OCI-LY3 (cell line): Measurements from ENCODE around the gene HSF4.

Experiments used
- H2AFZ ChIP-seq: fragments of 200-600, 300-600 bp; shearing (Covaris generic); 2 replicates; pipeline ENCODE4 v1.6.0; 2014; ENCODE audit warnings: antibody characterized with exemption, low read depth, low read length
- H3K27ac ChIP-seq: fragments of 200-600, 300-600 bp; sonication (generic); 2 replicates; pipeline ENCODE4 v1.5.1; 2014; ENCODE audit warnings: mild to moderate bottlenecking, low read length, moderate library complexity, mixed read lengths
- H3K27me3 ChIP-seq: fragments of 200-600, 300-600 bp; sonication (generic); 2 replicates; pipeline ENCODE4 v1.6.1; 2014; ENCODE audit warnings: low read depth, low read length, mixed read lengths
- H3K36me3 ChIP-seq: fragments of 200-600, 300-600 bp; sonication (generic); replicated peaks from 2 replicates; pipeline ENCODE3; 2014; ENCODE audit warnings: low read depth, low read length, mixed read lengths
- H3K4me1 ChIP-seq: fragments of 300-600, 200-600 bp; sonication (generic); 2 replicates; pipeline ENCODE4 v1.6.1; 2014; ENCODE audit warnings: low read length, mixed read lengths
- H3K4me2 ChIP-seq: fragments of 200-600, 300-600 bp; sonication (generic); 2 replicates; pipeline ENCODE4 v1.6.1; 2014; ENCODE audit warnings: low read length, mixed read lengths
- H3K4me3 ChIP-seq: fragments of 300-600, 200-600 bp; sonication (generic); 2 replicates; pipeline ENCODE4 v1.5.1; 2014; ENCODE audit warnings: antibody characterized with exemption, mild to moderate bottlenecking, low read length, moderate library complexity
- H3K79me2 ChIP-seq: fragments of 300-600, 200-600 bp; shearing (Covaris generic); 2 replicates; pipeline ENCODE4 v1.6.1; 2014; ENCODE audit warnings: mild to moderate bottlenecking, low read length, mixed read lengths
- H3K9ac ChIP-seq: fragments of 300-600, 200-600 bp; shearing (Covaris generic); 2 replicates; pipeline ENCODE4 v1.6.0; 2014; ENCODE audit warnings: mild to moderate bottlenecking, low read length, moderate library complexity
- H3K9me3 ChIP-seq: fragments of 200-600, 300-600 bp; shearing (Covaris generic); 2 replicates; pipeline ENCODE4 v1.6.1; 2014; ENCODE audit warnings: low read length, mixed read lengths; ENCODE audit not compliant: insufficient read depth
- H4K20me1 ChIP-seq: fragments of 200-600, 300-600 bp; sonication (generic); 2 replicates; pipeline ENCODE4 v1.6.1; 2016; ENCODE audit warnings: low read length, mixed read lengths; ENCODE audit not compliant: insufficient read depth
- EZH2phosphoT487 ChIP-seq: fragments of 200-600 bp; shearing (Covaris generic); IDR thresholded peaks from 2 replicates; pipeline ENCODE4 v1.6.1; 2018; ENCODE audit warnings: antibody characterized with exemption, mixed run types, low read depth
- TF ChIP-seq, protein P1 (sequence below): fragments of 200-600, 300-600 bp; sonication (generic); IDR thresholded peaks from 2 replicates; pipeline ENCODE4 v1.5.1; 2014; ENCODE audit warnings: antibody characterized with exemption, low read length, low read depth

The HSF4 gene

DNA sequence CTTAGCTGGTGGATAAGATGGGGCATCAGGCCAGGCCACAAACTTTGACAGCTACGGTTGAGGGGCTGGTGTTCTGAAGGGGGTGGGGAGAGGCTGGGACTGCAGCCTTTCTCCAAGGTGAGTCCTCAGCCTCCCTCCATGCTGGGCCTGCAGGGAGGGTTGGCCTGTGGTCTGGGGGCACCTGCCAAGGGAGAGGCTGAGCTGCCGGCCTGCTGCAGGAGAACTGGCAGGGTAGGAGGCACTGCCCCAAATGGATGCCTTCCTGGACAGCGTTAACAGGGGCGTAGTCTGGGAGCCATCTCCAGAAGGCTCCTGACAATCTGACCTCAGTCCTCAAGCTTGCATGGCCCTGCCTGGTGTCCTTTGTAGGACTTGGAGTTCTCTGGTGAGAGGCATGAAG, 39.5 kb downstream of the HSF4 start:
- Histone ChIP-seq H3K4me2 (no peak overlapping the region), H3K4me3 (no peak overlapping the region), H3K9me3 (no peaks in the 10 kb centered on the region), H2AFZ (no peak overlapping the region), H4K20me1 (0 out of 2 replicates have a peak, but pooled peaks cover 3% of the 10 kb centered on the region), H3K27ac (no peak overlapping the region), H3K36me3 (peaks cover 21% of the 10 kb centered on the region), H3K27me3 (no peaks in the 10 kb centered on the region), H3K4me1 (no peaks in the 10 kb centered on the region), H3K79me2 (no peaks in the 10 kb centered on the region), H3K9ac (no peak overlapping the region)
- TF ChIP-seq, protein P1, sequence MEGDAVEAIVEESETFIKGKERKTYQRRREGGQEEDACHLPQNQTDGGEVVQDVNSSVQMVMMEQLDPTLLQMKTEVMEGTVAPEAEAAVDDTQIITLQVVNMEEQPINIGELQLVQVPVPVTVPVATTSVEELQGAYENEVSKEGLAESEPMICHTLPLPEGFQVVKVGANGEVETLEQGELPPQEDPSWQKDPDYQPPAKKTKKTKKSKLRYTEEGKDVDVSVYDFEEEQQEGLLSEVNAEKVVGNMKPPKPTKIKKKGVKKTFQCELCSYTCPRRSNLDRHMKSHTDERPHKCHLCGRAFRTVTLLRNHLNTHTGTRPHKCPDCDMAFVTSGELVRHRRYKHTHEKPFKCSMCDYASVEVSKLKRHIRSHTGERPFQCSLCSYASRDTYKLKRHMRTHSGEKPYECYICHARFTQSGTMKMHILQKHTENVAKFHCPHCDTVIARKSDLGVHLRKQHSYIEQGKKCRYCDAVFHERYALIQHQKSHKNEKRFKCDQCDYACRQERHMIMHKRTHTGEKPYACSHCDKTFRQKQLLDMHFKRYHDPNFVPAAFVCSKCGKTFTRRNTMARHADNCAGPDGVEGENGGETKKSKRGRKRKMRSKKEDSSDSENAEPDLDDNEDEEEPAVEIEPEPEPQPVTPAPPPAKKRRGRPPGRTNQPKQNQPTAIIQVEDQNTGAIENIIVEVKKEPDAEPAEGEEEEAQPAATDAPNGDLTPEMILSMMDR, result no peak
- no peak for TF ChIP-seq EZH2phosphoT487

DNA sequence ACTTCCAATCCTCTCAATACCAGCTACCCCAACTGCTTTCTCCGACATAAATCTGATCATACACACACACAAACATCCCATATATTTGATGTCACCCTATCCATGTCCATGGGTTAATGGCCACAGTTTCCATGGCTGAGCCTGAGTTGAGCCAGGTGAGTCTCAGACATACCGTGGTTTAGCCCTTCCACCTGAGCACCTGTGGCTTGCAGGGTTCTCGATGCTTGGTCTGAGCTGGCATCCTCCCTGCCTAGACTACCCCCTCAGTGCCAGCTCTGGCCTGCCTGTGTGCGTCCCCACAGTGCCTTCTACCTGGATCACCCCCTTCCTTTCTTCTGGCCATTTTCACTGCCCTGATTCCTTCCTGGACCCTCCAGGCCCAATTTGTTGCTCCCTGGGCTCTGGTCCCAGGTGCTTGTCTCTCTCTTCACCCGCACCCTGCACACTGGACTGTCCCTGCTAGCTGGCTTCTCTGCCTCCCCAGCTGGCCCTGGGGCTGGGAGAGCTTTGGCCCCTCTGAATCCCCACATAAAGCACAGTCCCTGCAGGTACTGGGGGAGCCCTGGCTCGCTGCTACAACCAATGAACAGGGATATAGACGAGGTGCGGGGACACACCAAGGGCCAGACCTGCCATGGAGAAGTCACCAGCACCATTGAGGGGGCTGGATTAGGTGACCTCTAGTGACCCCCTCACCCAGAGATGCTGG, 41.7 kb downstream of the HSF4 start:
- Histone ChIP-seq H3K9ac (no peak overlapping the region), H2AFZ (no peak overlapping the region), H3K4me3 (no peak overlapping the region), H3K79me2 (no peaks in the 10 kb centered on the region), H3K27me3 (no peaks in the 10 kb centered on the region), H3K9me3 (no peaks in the 10 kb centered on the region), H3K4me2 (no peak overlapping the region), H4K20me1 (0 out of 2 replicates have a peak, but pooled peaks cover 3% of the 10 kb centered on the region), H3K27ac (no peak overlapping the region), H3K36me3 (peaks cover 17% of the 10 kb centered on the region), H3K4me1 (no peaks in the 10 kb centered on the region)
- TF ChIP-seq, protein P1, result no peak
- no peak for TF ChIP-seq EZH2phosphoT487

DNA sequence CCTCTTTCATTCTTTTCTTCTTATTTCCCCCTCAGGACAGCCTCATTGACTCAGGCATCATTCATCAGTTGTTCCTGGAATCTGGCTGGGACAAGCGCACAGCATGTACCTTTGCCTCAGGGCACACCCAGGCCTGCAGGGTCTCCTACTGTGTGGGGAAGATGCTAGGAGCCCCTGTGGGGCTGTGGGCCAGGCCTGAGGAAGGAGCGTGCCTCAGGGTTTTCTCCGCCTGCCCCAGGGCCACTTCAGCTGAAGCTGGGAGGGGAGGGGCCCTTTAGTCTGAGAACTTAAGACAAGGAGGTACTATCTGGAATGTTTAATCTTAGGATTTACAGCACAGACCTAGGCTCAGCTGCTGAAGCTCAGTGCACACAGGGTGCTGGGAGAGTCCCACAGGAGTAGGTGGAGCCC, 42.3 kb downstream of the HSF4 start:
- no peak overlapping the region for H3K4me3 ChIP-seq
- H3K4me1 ChIP-seq, result no peaks in the 10 kb centered on the region
- no peak overlapping the region for H3K9ac ChIP-seq
- no peaks in the 10 kb centered on the region for H3K27me3 ChIP-seq
- H3K27ac ChIP-seq, result no peak overlapping the region
- peaks cover 12% of the 10 kb centered on the region for H3K36me3 ChIP-seq
- no peaks in the 10 kb centered on the region for H3K9me3 ChIP-seq
- H2AFZ ChIP-seq, result no peak overlapping the region
- H3K4me2 ChIP-seq, result no peak overlapping the region
- no peak for TF ChIP-seq EZH2phosphoT487
- TF ChIP-seq, protein P1, result no peak
- no peaks in the 10 kb centered on the region for H3K79me2 ChIP-seq
- 0 out of 2 replicates have a peak, but pooled peaks cover 3% of the 10 kb centered on the region for H4K20me1 ChIP-seq

DNA sequence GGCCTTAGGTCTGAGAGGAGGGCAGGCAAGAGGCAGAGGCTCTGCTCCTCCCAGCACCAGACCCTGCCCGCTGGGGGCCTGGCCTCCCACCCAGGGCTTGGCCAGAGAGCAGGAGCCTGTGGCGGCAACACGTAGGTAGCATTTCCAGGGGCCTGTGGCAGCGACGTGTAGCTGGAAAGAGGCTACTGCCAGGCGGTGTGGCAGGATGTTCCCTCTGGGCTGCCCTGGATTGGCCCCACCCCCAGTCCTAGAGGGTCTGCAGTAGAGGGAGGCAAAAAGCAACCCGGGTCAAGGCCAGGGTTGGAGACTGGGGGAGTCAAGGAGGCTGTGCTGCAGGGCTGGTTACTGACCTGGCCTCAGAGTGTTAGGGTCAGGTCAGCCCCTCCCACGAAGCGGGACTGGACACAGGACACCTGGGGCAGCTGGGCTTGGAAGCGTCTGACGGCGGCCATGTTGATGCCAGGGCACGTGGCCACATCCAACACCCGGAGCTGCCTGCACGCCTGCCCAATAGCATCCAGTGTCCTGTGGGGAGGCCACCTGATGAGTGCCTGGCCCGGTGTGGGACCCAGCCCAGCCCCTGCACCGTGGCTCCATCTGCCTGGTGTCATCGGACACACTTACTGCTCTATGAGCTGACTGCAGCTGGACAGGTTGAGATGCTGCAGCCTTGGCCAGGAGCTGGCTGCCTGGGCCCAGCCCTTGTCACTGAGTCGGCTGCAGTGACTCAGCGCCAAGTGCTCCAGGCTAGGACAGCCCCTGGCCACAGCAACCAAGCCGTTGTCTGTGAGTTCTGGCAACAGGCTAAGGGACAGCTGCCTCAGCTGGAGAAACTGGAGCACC, 42.9 kb downstream of the HSF4 start:
- H3K27me3 ChIP-seq, result no peaks in the 10 kb centered on the region
- no peak overlapping the region for H3K9ac ChIP-seq
- no peaks in the 10 kb centered on the region for H3K9me3 ChIP-seq
- no peak overlapping the region for H3K4me2 ChIP-seq
- H3K27ac ChIP-seq, result no peak overlapping the region
- H2AFZ ChIP-seq, result no peak overlapping the region
- 0 out of 2 replicates have a peak, but pooled peaks cover 3% of the 10 kb centered on the region for H4K20me1 ChIP-seq
- H3K4me3 ChIP-seq, result no peak overlapping the region
- no peak for TF ChIP-seq EZH2phosphoT487
- TF ChIP-seq, protein P1, result no peak
- H3K36me3 ChIP-seq, result peaks cover 12% of the 10 kb centered on the region
- no peaks in the 10 kb centered on the region for H3K79me2 ChIP-seq
- H3K4me1 ChIP-seq, result no peaks in the 10 kb centered on the region
